ENCODE measurements around the gene HOXB7. TPM values are rescaled to one million over a fixed set of nuclear protein-coding genes. Genes with fewer than 3 reads are reported as not detected.

Gene HOXB7
- polyA plus RNA-seq, 1 experiment = not detected

DNA sequence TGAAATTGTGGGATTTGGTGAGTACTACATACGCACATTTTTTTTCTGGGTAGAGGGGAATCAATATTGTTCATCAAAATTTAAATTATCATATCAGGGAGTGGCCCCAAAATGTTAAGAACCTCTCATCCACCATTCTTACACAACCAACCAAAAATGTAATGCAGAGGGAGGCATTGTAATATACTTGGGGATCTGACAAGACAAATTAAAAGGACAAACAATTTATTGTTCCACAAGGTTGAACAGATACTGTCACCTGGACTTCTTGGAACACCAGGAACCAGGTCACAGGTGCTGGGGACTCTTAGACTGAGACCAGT, 30.0 kb upstream of the HOXB7 start:
- Histone ChIP-seq H3K4me3 (ENCODE audit: low read depth, low read length) (no peak overlapping the region), H3K36me3 (ENCODE audit: control insufficient read depth, insufficient read depth, low read length) (no peaks in the 10 kb centered on the region), H3K27me3 (ENCODE audit: control insufficient read depth, insufficient read depth, low read length) (peaks cover 74% of the 10 kb centered on the region)
- TF ChIP-seq CTCF (IDR thresholded peaks at IDR 0.05; ENCODE audit: insufficient read depth, low read depth, low read length) = no peak
- POLR2A ChIA-PET = no interaction called here
- CTCF ChIA-PET = interaction anchor here (1.4 kb wide), 2 partner anchors 9 to 40 kb away, joined by 3 to 4 read pairs; no protein-coding TSS in a partner anchor
- DNase-seq (ENCODE audit: low read depth) = no peak

DNA sequence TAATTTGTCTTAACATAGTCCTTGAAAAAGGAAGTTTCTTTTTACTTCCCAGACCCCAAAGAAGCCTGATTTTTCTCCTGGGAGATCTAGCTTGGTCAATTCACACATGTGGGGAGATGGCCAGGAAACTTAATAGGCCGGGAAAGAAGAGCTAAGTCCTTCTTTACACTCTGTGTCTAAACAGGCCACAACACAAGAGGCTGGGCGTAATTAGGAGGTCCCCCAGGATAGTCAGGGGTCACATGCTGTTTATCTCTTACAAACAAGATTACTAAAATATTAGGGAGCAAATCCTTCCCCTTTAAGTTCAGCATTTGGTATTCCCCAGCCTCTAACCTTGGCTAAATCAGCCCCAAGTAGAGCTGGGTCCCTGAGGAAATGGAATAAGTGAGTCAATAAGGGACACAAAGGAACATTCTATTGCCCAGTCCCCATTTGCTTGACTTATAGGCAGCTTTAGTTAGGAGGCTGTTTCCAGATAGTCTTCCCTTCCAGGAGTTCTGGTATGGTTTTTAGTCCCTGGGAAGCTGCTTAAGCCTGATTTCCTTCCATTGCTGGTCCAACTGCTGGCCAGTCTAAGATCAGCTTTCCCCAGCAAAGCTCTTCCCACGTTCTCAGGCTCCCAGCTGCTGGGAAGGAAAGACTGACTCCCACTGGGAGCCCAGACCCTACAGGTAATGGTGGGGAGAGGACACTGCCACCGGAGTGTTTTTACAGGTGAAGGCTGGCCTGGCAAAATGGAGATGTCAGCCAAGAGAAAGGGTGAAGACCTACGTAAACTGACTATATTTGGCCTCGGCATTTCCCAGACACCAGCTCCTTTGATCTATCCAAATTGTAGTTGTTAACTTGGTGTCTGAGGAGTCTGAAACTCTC, 29.4 kb upstream of the HOXB7 start:
- Histone ChIP-seq H3K27me3 (ENCODE audit: control insufficient read depth, insufficient read depth, low read length) (peaks cover 73% of the 10 kb centered on the region), H3K4me3 (ENCODE audit: low read depth, low read length) (no peak overlapping the region), H3K36me3 (ENCODE audit: control insufficient read depth, insufficient read depth, low read length) (no peaks in the 10 kb centered on the region)
- POLR2A ChIA-PET = no interaction called here
- no peak for DNase-seq (ENCODE audit: low read depth)
- CTCF ChIA-PET = interaction anchor here (0.7 to 1.4 kb wide), 3 partner anchors 8 to 176 kb away, joined by 3 to 4 read pairs (median 3); no protein-coding TSS in a partner anchor
- no peak for TF ChIP-seq CTCF (IDR thresholded peaks at IDR 0.05; ENCODE audit: insufficient read depth, low read depth, low read length)

GRCh38 chr17:48639136-48639535, 28.3 kb upstream of the HOXB7 start:
- no peak for DNase-seq (ENCODE audit: low read depth)
- ChIA-PET CTCF (no interaction called here), POLR2A (no interaction called here)
- Histone ChIP-seq H3K36me3 (ENCODE audit: control insufficient read depth, insufficient read depth, low read length) (no peaks in the 10 kb centered on the region), H3K27me3 (ENCODE audit: control insufficient read depth, insufficient read depth, low read length) (peaks cover 74% of the 10 kb centered on the region), H3K4me3 (ENCODE audit: low read depth, low read length) (no peak overlapping the region)
- no peak for TF ChIP-seq CTCF (IDR thresholded peaks at IDR 0.05; ENCODE audit: insufficient read depth, low read depth, low read length)

- no peak for TF ChIP-seq CTCF (IDR thresholded peaks at IDR 0.05; ENCODE audit: insufficient read depth, low read depth, low read length)
- DNase-seq (ENCODE audit: low read depth) = no peak
- H3K4me3 ChIP-seq (ENCODE audit: low read depth, low read length) = no peak overlapping the region
- ChIA-PET POLR2A (no interaction called here), CTCF (interaction anchor here (1.1 to 1.4 kb wide), 3 partner anchors 12 to 490 kb away, joined by 4 to 5 read pairs (median 4); partner anchors contain the start of gene HOXB9)
- H3K36me3 ChIP-seq (ENCODE audit: control insufficient read depth, insufficient read depth, low read length) = no peaks in the 10 kb centered on the region
- peaks cover 75% of the 10 kb centered on the region for H3K27me3 ChIP-seq (ENCODE audit: control insufficient read depth, insufficient read depth, low read length)
These were observed 26.8 kb upstream of the HOXB7 start for GRCh38 chr17:48637323-48638260.
